Cerebellar cortex (tissue), 1 donor: ENCODE data around the gene KCNS3.

ENCODE experiments used
- DNase-seq: peaks from one replicate; pipeline ENCODE4 v3.0.0-alpha.2; 2015; ENCODE audit warnings: low spot score

KCNS3 gene, protein sequence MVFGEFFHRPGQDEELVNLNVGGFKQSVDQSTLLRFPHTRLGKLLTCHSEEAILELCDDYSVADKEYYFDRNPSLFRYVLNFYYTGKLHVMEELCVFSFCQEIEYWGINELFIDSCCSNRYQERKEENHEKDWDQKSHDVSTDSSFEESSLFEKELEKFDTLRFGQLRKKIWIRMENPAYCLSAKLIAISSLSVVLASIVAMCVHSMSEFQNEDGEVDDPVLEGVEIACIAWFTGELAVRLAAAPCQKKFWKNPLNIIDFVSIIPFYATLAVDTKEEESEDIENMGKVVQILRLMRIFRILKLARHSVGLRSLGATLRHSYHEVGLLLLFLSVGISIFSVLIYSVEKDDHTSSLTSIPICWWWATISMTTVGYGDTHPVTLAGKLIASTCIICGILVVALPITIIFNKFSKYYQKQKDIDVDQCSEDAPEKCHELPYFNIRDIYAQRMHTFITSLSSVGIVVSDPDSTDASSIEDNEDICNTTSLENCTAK

DNA sequence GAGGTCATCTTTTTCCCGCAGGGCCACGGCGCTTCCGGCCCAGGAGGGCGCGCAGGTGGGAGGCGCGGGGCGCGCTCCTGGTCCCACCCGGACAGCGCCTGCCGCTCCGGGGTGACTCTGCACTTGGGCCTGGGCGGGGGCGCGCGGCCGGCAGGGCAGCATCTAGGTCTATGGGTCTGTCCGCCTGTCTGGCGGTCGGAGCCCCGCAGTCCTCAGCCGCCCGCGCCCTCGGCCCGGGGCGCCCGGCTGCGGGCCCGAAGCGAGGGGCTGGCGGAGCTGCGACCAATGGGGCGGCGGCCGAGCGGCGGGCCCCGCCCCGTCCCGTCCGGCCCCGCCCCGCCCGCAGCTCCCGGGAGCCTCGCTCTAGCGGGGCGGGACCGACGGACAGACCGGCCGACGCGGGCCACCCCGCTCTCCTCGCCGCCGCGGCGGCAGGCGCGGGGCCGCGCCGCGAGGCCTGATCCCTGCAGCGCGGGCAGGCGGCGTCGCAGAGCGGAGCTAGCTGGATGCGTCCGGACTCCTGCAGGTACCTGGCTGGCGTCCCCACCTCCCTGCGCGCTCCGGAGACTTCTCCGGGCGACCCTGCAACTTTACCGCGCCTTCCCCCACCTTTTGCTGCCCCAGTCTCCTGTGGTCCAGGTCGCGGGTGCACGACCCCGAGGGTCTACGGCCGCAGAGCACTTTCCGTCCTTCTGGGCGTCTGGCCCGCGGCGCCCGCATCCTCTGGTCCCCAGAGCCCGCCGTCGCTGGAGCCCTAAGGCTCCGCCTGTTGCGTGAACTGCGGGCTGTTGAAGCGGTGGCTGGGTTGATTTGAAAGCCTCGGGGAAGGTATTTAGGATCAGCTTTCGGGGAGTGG is at the start of gene KCNS3:
TSS of gene KCNS3 (plus strand) at position 387 of the 856 bp plus-strand sequence. CDS start 52,342 bp downstream, outside the sequence.
- no peak for DNase-seq

DNA sequence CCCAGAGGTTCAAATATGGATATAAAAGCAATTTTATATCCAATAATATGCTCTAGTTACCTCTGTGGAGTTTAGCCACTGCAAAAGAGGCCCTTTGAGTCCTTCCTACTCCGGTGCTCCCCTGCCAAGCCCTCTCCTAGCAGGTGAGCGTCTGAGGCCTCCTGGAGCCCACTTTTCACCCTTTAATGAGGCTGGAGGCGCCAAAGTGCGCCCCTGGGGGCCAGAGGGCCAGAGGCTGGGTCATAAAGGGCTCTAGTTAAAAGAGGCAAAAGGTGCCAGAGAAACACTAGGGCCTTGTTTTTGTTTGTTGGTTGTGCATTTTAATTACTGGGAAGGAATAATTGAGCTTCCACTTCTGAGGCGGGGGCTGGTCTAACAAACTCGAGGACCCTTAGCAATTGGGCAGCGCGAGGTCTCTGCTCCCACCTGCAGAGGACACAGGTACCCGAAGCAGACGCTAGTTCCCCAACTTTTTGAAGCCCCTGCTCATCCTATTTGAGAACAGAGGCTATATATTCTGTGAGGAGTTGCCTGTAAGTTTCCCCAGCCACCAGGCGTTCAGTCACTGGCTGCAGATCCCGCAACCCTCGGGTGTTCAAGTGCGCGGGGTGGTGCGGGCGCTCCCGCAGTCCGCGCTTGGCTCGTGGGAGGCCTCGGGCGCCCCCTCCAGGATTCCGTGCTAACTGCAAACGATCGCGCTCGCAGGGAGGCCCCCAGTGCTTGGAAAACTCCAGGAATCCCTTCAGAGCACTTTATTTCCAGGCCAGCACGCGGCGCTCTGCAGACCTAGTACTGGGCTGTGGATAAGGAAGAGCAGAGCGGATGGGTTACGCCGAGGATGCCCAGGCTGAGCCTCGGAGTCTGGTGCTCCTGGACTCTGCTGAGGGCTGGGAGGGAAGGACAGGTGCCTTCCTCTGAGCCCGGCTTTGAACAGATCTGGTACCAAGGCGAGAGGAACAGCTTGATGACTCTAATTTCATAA is 48.1 kb upstream of the KCNS3 start:
- DNase-seq, result peak; percentile 66

DNA sequence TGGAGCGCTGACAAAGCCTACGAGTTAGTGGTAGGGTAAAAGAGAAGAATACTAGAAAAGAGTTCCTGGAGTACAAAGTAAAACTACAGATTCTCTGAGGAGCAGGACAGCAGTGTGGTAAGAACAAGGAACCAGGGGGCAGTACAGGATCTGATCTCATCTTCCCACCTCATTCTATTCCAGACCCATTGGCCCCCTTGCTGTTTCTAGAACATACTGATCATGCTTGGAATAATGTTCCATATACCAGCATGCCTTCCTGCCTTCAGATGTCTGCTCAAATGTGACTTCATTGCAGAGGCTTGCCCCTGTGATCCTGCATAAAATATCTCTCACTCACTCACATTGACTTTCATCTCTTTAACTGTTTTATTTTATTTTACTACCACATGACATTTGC is 43.0 kb upstream of the KCNS3 start:
- no peak for DNase-seq

GRCh38 chr2:17839959-17840358 is 38.5 kb upstream of the KCNS3 start:
- no peak for DNase-seq

DNA sequence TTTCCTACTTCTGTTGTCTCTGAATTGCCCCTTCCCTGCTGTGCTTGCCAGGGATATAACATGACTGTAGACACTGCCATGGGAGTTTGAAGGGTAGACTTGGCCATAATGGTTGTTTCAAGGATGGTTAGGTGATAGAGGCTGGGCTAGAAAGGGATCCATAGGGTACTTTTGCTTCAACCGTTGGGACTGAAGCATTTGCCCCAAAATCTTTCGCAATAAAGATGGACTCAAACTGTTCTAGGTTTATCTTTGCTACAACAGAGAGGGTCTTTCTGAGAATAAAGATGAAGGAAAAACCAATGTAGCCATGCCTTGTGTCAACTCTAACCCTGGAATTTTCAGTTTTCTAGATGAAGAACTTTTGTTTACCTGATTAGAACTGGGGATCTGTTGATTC is 35.0 kb upstream of the KCNS3 start:
- DNase-seq, result no peak

DNA sequence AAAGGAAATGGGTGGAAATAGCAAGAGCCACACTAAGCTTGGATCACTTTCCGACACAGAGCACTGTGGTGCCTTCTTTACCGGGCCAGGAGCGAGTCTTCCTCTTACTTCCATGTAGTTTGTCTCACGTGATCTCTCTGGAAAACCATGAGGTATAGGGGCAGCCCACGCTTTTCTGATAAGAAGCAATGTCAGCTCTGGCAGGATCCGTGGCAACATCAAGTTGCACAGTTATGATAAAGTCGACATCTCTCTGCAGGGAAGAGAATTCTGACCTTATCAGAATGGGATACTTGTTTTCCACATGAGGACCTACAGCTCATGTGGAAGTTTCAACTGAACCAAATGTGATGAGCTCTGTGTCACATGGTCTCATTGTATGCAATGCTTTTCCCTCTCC is 32.7 kb upstream of the KCNS3 start:
- DNase-seq, result no peak

DNA sequence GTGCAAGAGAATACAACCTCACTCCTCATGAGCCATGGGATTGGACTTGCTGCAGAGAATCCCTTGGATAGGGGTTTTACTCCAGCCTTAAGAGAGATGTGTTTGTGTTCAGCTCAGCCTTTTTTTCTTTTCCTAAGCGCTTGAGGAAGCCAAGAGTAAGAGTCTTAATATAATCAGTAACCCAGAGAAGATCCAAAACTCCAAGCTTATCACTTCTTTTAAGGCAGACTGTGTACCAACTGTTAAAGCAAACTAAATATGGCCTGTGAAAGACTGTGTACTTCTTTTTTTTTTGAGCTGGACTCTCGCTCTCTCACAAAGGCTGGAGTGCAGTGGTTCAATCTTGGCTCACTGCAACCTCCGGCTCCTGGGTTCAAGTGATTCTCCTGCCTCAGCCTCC is 31.8 kb upstream of the KCNS3 start:
- no peak for DNase-seq

DNA sequence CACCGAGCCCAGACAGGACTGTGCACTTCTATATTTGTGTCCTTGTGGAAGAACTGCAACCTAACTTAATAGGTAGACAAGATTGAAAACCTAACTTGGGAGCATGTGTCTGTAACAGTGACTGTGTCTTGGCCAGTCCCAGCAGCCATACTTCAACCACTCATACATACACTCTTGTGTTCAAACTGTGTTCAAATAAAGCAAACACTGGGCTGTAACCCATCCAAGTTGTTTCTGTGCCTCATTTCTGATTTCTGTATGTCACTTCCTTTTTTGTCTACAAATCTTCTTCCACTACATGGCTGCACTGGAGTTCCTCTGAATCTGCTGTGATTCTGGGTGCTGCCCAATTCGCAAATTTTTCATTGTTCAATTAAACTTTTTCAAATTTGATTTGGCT is 31.2 kb upstream of the KCNS3 start:
- DNase-seq, result no peak

GRCh38 chr2:17849275-17849674 is 29.2 kb upstream of the KCNS3 start:
- no peak for DNase-seq

DNA sequence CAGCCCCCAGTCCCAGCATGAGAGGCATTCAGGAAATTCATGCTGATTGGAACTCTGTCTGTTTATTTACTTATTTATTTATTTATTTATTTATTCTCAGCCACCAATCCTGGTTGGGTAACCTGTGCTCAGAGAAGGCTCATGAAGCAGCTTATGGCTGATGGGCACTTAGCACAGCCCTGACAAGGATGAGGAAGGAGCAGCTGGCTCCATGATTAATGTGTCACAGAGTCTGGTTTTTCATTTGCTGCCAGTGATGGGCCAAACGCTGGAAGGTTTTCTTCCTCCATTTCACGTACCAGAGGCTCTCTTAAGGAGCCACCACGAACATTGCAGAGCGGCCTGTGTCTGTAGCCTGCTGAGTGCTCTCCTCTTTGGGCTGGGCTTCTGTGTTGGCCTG is 28.3 kb upstream of the KCNS3 start:
- no peak for DNase-seq

GRCh38 chr2:17851731-17852585 is 26.5 kb upstream of the KCNS3 start:
- DNase-seq, result peak; percentile 33

DNA sequence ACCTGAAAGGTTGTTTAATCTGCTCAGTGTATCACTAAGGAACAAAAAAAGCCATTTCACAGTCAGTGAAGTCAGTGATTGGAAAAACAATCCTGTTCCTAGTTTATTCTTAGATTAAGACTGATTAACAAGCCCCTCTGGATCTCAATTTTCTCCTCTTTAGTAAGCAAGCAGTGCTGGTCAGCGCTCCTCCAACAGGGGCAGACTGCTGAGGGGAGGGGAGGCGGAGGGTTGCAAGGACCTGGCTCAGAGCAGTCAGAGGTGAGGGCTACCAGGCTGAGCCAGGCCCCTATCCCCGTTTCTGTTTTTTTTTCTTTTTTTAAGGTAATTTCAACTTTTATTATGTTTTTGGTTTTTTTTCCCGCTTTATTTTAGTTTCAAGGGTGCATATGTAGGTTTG is 24.7 kb upstream of the KCNS3 start:
- DNase-seq, result no peak

- DNase-seq, result peak; percentile 5
These were observed 21.4 kb upstream of the KCNS3 start for GRCh38 chr2:17857021-17857420.

- DNase-seq, result no peak
These were observed 20.4 kb upstream of the KCNS3 start for GRCh38 chr2:17858064-17858463.

DNA sequence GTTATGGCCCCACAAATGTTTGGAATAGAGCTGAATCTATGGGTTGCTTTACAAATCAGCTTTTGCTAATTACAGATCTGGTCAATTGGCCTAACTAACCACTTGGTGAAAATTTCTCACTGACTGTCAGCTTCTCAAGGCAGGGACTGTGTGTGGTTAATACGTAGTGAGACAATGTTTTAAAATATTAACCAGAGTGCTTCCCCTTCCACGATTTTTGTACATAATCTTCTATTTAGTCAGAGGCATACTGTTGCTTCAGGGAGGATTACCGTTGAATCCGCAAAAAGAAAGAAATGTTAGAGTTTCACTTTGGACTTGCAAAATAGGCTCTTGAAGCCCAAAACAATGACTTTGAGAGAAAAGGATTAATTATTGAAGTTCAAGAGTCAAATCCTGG is 14.9 kb upstream of the KCNS3 start:
- no peak for DNase-seq

- DNase-seq, result no peak
These were observed 13.8 kb upstream of the KCNS3 start for GRCh38 chr2:17864676-17865075.

DNA sequence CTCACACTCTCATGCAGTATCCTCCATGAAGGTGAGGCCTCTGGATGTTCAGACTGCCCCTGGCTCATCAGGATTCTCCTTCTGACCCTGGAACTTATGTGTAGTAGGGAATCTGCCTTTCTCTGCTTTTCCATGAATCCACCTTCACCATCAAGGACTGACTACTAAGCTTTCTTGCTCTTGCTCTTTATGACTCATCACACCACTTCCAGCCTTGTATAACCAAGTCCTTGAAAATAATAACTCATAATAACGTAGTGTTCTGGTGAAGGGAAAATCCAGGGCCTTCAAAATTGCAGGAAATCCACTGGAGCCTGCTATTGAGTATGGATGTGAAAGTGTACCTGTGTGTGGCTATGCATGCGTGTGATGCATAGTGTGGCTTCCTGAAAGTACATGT is 11.3 kb upstream of the KCNS3 start:
- no peak for DNase-seq

GRCh38 chr2:17869128-17869527 is 9.3 kb upstream of the KCNS3 start:
- DNase-seq, result no peak

DNA sequence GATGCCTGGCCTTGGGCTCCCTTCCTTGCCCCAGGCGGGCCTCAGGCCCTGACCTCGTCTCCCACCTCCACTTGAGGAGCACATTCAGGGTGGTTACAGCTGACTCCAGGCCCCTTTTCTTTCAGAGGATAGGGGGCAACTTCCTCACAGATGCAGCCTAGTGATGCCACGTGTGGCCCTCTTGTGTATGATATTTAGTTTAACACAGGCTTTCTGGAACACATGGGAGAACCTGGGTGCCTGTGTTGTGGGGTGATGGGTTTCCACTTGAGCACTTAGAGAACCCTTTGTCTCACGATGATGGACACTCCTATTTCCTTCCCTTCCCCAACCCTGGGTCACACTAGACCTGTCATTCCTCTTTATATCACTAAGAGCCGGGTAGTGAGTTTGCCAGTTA is 6.8 kb upstream of the KCNS3 start:
- DNase-seq, result no peak

DNA sequence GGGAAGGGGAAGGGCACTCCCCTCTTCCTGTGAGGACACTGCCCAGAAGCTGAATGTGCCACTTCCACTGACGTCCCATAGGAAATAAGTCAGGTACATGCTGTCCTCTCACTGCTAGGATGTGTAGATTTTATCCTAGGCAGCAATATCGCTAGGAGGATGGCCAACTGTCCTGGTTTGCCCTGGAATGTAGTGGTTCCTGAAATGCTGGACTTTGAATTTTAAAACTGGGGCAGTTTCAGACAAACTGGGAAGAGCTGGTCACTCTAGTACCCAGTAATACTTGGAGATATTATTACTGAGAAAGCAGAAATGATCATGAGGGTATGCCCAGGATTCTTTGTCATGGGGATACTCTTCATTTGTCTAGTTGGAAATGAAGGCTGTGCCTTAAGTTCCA is 5.4 kb upstream of the KCNS3 start:
- no peak for DNase-seq

DNA sequence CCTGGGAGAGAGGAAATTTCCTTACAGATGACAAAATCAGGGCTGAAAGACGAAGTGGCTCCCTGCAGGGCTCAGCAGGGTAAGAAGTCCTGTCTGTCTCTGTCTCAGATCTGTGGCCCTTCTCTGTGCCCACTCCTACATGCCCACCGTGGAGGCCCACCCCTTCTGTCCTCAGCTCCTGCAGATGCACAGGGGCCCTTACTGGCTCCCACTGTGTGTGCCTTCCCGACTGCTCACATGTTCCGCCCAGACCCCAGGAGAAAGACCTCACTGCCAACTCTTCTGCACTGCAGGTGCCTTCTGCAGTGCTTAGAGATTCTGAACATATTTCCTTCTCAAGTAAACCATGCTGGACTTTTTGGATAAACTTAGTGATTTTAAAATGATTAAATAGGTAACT is 1.9 kb upstream of the KCNS3 start:
- no peak for DNase-seq
